ENCODE data around the gene CACNB3.

DNA sequence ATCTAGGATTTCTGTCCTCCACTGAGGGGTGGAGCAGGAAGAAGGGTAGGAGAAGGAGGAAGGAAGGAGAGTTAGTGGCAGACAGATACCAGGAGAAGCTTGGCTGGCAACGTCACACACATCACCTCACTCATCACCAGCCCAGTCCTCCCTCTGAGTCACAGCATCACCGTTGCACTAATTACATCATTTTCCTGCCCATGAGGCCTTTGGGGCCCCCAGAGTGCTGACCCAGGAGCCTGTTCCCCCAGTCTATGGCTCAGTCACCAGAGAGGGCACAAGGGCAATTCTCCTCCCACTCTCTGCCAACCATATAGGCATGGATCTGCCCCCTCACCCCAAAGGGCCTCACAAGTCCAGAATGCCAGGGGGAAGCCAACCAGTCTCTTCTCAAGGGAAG is 42.8 kb downstream of the CACNB3 start:
- TF ChIP-seq, protein P1, sequence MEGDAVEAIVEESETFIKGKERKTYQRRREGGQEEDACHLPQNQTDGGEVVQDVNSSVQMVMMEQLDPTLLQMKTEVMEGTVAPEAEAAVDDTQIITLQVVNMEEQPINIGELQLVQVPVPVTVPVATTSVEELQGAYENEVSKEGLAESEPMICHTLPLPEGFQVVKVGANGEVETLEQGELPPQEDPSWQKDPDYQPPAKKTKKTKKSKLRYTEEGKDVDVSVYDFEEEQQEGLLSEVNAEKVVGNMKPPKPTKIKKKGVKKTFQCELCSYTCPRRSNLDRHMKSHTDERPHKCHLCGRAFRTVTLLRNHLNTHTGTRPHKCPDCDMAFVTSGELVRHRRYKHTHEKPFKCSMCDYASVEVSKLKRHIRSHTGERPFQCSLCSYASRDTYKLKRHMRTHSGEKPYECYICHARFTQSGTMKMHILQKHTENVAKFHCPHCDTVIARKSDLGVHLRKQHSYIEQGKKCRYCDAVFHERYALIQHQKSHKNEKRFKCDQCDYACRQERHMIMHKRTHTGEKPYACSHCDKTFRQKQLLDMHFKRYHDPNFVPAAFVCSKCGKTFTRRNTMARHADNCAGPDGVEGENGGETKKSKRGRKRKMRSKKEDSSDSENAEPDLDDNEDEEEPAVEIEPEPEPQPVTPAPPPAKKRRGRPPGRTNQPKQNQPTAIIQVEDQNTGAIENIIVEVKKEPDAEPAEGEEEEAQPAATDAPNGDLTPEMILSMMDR (IDR thresholded peaks at IDR 0.05): no peak
- no peak for TF ChIP-seq POLR2AphosphoS5 (IDR thresholded peaks at IDR 0.05)
- TF ChIP-seq EP300 (IDR thresholded peaks at IDR 0.05): no peak
